ENCODE data around the gene CCDC97.
"Not testable (repeated sequence)": the region's sequence is repeated elsewhere in the genome, so short reads cannot be mapped to it uniquely, and the experiment has no call there.

CCDC97 gene

DNA sequence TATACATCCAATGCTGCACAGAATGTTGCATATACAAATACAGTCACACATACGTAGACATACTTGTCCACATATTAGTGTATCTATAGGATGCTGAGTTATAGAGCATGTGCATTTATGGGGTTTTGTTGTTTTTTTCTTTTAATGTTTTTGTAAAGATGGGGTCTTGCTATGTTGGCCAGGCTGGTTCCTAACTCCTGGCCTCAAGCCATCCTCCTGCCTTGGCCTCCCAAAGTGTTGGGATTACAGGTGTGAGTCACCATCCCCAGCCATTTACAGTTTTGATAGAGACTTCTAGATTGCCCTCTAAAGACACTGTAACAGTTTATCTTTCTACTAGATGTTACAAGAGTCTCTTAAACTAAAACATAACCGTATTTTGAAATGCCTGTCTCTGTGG, 31.5 kb upstream of the CCDC97 start:
- ChIA-PET CTCF (no interaction called here), POLR2A (ENCODE audit: low non-redundant PET) (no interaction called here)

DNA sequence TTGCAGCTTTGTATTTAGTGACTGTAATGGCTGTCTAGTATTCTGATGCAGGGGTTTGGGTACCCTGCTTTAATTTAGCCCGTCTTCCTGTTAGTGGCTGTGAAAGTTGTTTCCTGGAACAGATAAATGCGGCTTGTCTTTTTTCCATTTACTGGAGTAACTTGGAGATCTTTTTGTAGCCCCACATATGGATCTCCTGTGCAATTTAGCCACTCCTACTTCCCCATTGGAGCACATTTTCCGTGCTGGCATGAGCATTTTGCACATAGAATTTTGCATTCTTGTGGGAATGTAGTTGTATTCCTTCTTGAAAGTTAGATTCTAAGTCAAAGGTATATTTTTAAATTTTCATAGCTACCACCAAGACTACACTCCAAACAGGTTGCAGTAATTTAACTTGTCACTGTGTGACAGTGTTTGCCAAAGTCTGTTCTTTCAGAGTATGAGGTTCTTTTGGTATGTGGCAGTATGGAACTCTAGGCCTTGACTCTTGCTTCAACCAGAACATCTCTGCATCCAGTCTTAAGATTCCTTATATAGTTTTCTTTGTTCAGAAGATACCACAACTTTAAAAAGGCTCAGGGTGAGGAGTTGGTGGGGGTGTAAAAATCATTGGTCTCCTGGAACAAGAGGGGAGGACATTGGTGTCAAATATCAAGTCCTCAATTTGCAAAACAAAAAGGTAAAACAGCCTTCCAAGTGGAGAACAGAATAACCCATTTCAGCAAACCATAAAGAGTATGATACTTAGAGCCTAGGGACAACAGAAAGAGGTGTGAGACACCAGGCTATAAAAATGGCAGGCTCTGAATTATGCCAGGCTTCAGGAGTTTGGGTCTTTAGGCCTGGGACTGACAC, 21.1 kb upstream of the CCDC97 start:
- ChIA-PET CTCF (interaction anchor here (0.6 to 0.8 kb wide), 2 partner anchors 10 to 52 kb away, joined by 3 read pairs; no protein-coding TSS in a partner anchor), POLR2A (ENCODE audit: low non-redundant PET) (no interaction called here)
- no peak for TF ChIP-seq CTCF (conservative IDR thresholded peaks at IDR 0.05; ENCODE audit: low read depth)
- DNase-seq (ENCODE audit: low spot score), result no peak
- no peak overlapping the region for H3K27ac ChIP-seq

More for the DNA sequence above, 31.5 kb upstream of the CCDC97 start:
- no peak for TF ChIP-seq CTCF (conservative IDR thresholded peaks at IDR 0.05; ENCODE audit: low read depth)
- H3K27ac ChIP-seq, result no peak overlapping the region
- DNase-seq (ENCODE audit: low spot score), result no peak

GRCh38 chr19:41289814-41290213, 20.2 kb upstream of the CCDC97 start:
- POLR2A ChIA-PET (ENCODE audit: low non-redundant PET); H3K27ac ChIP-seq; DNase-seq (ENCODE audit: low spot score): not testable (repeated sequence)
- CTCF ChIA-PET, result interaction anchor here (0.8 kb wide), 1 partner anchor 11 kb away, joined by 3 read pairs; no protein-coding TSS in a partner anchor

- TF ChIP-seq CTCF (conservative IDR thresholded peaks at IDR 0.05; ENCODE audit: low read depth), result no peak
- no peak overlapping the region for H3K27ac ChIP-seq
- POLR2A ChIA-PET (ENCODE audit: low non-redundant PET), result no interaction called here
- no peak for DNase-seq (ENCODE audit: low spot score)
- CTCF ChIA-PET, result interaction anchor here (2.2 kb wide), 1 partner anchor 14 kb away, joined by 8 read pairs; no protein-coding TSS in a partner anchor
These were observed 15.6 kb upstream of the CCDC97 start for GRCh38 chr19:41294393-41294792.

- ChIA-PET CTCF (interaction anchor here (2.2 kb wide), 1 partner anchor 13 kb away, joined by 8 read pairs; no protein-coding TSS in a partner anchor), POLR2A (ENCODE audit: low non-redundant PET) (no interaction called here)
- H3K27ac ChIP-seq, result no peak overlapping the region
- no peak for DNase-seq (ENCODE audit: low spot score)
- no peak for TF ChIP-seq CTCF (conservative IDR thresholded peaks at IDR 0.05; ENCODE audit: low read depth)
These were observed 14.5 kb upstream of the CCDC97 start for GRCh38 chr19:41295499-41295898.

DNA sequence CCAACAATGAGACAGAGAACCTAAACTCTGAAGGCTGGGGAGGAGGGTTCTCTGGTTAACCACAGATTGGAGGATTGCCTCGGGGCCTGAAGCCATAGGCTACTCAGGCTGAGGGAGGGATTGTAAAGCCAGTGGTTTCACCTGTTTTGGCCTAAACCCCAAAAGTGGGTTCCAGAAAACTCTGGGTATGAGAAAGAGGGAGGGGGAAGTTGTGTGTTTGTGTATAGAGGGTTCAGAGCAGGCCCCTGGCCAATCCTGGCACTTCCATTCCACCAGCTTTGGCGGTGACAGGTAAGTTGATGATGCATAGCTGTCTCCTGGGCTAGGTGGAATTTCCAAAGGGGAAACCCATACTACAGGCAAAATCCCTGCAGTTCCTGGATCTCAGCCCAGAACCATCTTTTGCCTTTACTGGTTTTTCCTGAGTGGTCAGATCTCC, 13.5 kb upstream of the CCDC97 start:
- POLR2A ChIA-PET (ENCODE audit: low non-redundant PET), result no interaction called here
- DNase-seq (ENCODE audit: low spot score), result no peak
- H3K27ac ChIP-seq, result peak overlapping the region; percentile 11; the same call in 1 of the 2 replicates
- TF ChIP-seq CTCF (conservative IDR thresholded peaks at IDR 0.05; ENCODE audit: low read depth), result no peak
- CTCF ChIA-PET, result no interaction called here
